HEK293T (cell line): ENCODE data around the gene ADAMTSL2.

Source experiments
- FOXK2 ChIP-seq: fragments of 450-650 bp; IDR thresholded peaks from 2 replicates; pipeline ENCODE4 v1.6.1; 2016; ENCODE audit warnings: mild to moderate bottlenecking
- SP1 ChIP-seq: fragments of 450-650 bp; IDR thresholded peaks from 2 replicates; pipeline ENCODE4 v1.6.1; 2017
- TARDBP ChIP-seq: fragments of 450-650 bp; IDR thresholded peaks from 2 replicates; pipeline ENCODE4 v1.6.1; 2016

DNA sequence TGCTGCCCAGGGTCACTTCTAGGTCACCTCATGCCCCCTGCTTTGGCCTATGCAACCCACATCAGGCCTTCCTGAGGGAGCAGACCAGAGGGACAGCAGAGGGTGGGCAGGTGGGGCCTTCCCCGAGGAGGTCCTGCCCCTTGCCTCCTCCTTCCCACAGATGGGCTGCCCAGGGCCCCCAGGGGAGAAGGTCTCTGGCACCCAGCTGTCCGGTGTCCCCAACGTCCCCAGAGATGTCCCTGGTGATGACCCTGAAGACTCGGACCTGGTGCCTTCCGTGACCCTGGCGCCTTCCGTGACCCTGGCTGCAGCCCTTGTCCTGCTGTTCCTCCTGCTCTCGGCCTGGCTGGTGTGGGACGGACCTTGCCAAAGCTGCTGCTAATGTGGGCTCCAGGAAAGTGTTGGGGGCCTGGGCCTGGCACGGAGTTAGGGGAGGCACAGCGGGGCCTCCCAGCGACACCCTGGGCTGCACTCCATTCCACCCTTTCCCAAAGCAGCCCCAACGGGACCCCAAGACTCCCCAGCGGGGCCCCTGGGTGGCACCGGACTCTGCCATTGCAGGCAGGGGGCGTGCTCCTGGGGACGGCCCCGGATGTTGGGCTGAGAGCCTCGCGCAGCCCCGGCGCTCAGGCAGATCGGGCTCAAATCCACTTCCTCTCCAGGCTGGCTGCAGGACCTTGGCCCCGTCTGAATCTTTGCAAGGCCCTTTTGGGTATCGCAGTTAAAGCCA lies 48.8 kb upstream of the ADAMTSL2 start:
- TF ChIP-seq FOXK2 (no peak), SP1 (no peak), TARDBP (no peak)
